Neural progenitor cell (in vitro differentiated cells): ENCODE data around the gene CDKL5.

Experiments used
- EZH2 ChIP-seq: fragments of 200-600 bp; sonication (generic); IDR thresholded peaks from 2 replicates; pipeline ENCODE4 v1.6.1; 2017; ENCODE audit warnings: antibody characterized with exemption, mild to moderate bottlenecking, moderate library complexity
- EZH2phosphoT487 ChIP-seq: fragments of 200-600 bp; sonication (generic); IDR thresholded peaks from 2 replicates; pipeline ENCODE4 v1.6.1; 2017; ENCODE audit warnings: antibody characterized with exemption
- TF ChIP-seq, protein P1 (sequence below): fragments of 200-600 bp; sonication (generic); IDR thresholded peaks from 2 replicates; pipeline ENCODE4 v1.5.1; 2017; ENCODE audit warnings: antibody characterized with exemption, mild to moderate bottlenecking

DNA sequence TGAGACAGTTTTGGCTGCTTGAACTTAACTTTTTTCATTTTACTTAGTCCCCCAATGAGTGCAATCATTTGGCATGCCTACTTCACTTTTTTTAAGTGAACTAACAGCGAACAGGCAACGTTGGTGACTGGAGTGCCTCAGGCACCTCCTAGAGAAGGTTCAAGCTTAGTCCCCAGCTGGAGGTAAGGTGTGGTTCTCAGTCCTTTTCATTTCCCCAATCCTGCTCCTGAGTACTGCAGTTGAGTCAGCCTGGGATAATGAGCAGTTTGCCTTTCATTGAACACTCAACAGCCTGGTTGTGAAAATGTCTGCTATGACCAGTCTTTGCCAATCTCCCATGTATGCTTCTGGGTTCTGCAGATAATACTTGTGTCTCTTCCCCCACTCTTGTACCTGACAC, 109.5 kb downstream of the CDKL5 start:
- TF ChIP-seq, protein P1, sequence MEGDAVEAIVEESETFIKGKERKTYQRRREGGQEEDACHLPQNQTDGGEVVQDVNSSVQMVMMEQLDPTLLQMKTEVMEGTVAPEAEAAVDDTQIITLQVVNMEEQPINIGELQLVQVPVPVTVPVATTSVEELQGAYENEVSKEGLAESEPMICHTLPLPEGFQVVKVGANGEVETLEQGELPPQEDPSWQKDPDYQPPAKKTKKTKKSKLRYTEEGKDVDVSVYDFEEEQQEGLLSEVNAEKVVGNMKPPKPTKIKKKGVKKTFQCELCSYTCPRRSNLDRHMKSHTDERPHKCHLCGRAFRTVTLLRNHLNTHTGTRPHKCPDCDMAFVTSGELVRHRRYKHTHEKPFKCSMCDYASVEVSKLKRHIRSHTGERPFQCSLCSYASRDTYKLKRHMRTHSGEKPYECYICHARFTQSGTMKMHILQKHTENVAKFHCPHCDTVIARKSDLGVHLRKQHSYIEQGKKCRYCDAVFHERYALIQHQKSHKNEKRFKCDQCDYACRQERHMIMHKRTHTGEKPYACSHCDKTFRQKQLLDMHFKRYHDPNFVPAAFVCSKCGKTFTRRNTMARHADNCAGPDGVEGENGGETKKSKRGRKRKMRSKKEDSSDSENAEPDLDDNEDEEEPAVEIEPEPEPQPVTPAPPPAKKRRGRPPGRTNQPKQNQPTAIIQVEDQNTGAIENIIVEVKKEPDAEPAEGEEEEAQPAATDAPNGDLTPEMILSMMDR = no peak
- TF ChIP-seq EZH2phosphoT487 (no peak), EZH2 (no peak)
